WTC11 (cell line): ENCODE data around the gene C22orf23. TPM values are rescaled to one million over a fixed set of nuclear protein-coding genes. Genes with fewer than 3 reads are reported as not detected.

Experiments
- ATAC-seq: fragments of 200-7000 bp; cut with Tn5 transposase; 2 replicates; pipeline ENCODE4 v1.10.0; 2021; ENCODE audit warnings: mild to moderate bottlenecking, moderate library complexity
- CTCF ChIA-PET: fragments of 300-600 bp; sonication (Branson Sonifier 250); formaldehyde crosslinking; loops from one replicate; lab custom pipeline; 2021; ENCODE audit warnings: antibody characterized with exemption; lab: Charles Lee
- POLR2A ChIA-PET: fragments of 350-600 bp; sonication (Branson Sonifier 250); formaldehyde crosslinking; loops from one replicate; lab custom pipeline; 2021; ENCODE audit warnings: antibody characterized with exemption; lab: Charles Lee
- DNase-seq: peaks from one replicate; pipeline ENCODE4 v3.0.0; 2021; ENCODE audit warnings: low spot score
- H3K27ac Mint-ChIP-seq: 2 replicates; pipeline ENCODE4 v1.8.0; 2021; ENCODE audit warnings: mixed read lengths
- H3K27me3 Mint-ChIP-seq: 2 replicates; pipeline ENCODE4 v1.8.0; 2021; ENCODE audit warnings: low read depth, mild to moderate bottlenecking, moderate library complexity, mixed read lengths
- H3K36me3 Mint-ChIP-seq: 2 replicates; pipeline ENCODE4 v1.8.0; 2021; ENCODE audit warnings: mixed read lengths
- H3K4me1 Mint-ChIP-seq: 2 replicates; pipeline ENCODE4 v1.8.0; 2022; ENCODE audit warnings: mixed read lengths
- H3K4me3 Mint-ChIP-seq: 2 replicates; pipeline ENCODE4 v1.8.0; 2021; ENCODE audit warnings: mild to moderate bottlenecking, moderate library complexity, mixed read lengths
- H3K9me3 Mint-ChIP-seq: 2 replicates; pipeline ENCODE4 v1.8.0; 2021; ENCODE audit warnings: mixed read lengths
- ATF3 ChIP-seq: sonication (generic); formaldehyde crosslinking; conservative IDR thresholded peaks from 2 replicates; pipeline ENCODE4 v1.8.1; 2022; ENCODE audit warnings: mild to moderate bottlenecking, missing genetic modification reagents
- CREB1 ChIP-seq: sonication (generic); formaldehyde crosslinking; IDR thresholded peaks from 2 replicates; pipeline ENCODE4 v1.8.0; 2023; ENCODE audit warnings: mild to moderate bottlenecking, missing genetic modification reagents
- E2F1 ChIP-seq: sonication (generic); formaldehyde crosslinking; IDR thresholded peaks from 2 replicates; pipeline ENCODE4 v1.8.0; 2022; ENCODE audit warnings: mild to moderate bottlenecking, missing genetic modification reagents
- EMX1 ChIP-seq: fragments of 250-450 bp; sonication (Bioruptor Pico); IDR thresholded peaks from 2 replicates; pipeline ENCODE4 v1.8.0; 2021; ENCODE audit warnings: mild to moderate bottlenecking
- FOXK1 ChIP-seq: sonication (generic); formaldehyde crosslinking; IDR thresholded peaks from 2 replicates; pipeline ENCODE4 v1.8.0; 2022; ENCODE audit warnings: mild to moderate bottlenecking, moderate library complexity, missing genetic modification reagents
- FOXP1 ChIP-seq: sonication (generic); formaldehyde crosslinking; IDR thresholded peaks from 2 replicates; pipeline ENCODE4 v1.8.0; 2022; ENCODE audit warnings: missing genetic modification reagents, mild to moderate bottlenecking, moderate library complexity, borderline replicate concordance
- JAZF1 ChIP-seq: fragments of 250-450 bp; sonication (Bioruptor Pico); IDR thresholded peaks from 2 replicates; pipeline ENCODE4 v1.9.0; 2021; ENCODE audit warnings: moderate library complexity, mild to moderate bottlenecking, inconsistent platforms
- NFATC4 ChIP-seq: fragments of 250-450 bp; sonication (Bioruptor Pico); IDR thresholded peaks from 2 replicates; pipeline ENCODE4 v1.9.0; 2021; ENCODE audit warnings: mild to moderate bottlenecking
- NR1H2 ChIP-seq: sonication (generic); formaldehyde crosslinking; IDR thresholded peaks from 2 replicates; pipeline ENCODE4 v1.9.0; 2021; ENCODE audit warnings: mild to moderate bottlenecking, moderate library complexity, missing genetic modification reagents
- NR2C2 ChIP-seq: sonication (generic); formaldehyde crosslinking; IDR thresholded peaks from 2 replicates; pipeline ENCODE4 v1.8.0; 2022; ENCODE audit warnings: mild to moderate bottlenecking, missing genetic modification reagents
- ZNF263 ChIP-seq: sonication (generic); formaldehyde crosslinking; IDR thresholded peaks from 2 replicates; pipeline ENCODE4 v1.8.1; 2022; ENCODE audit warnings: low read depth, mild to moderate bottlenecking, moderate library complexity, missing genetic modification reagents
- ZNF671 ChIP-seq: fragments of 250-450 bp; sonication (Bioruptor Pico); IDR thresholded peaks from 2 replicates; pipeline ENCODE4 v1.8.0; 2021; ENCODE audit warnings: mild to moderate bottlenecking
- ZSCAN18 ChIP-seq: fragments of 250-450 bp; sonication (Bioruptor Pico); IDR thresholded peaks from 2 replicates; pipeline ENCODE4 v2.1.2; 2022; ENCODE audit warnings: mild to moderate bottlenecking, moderate library complexity
- total RNA-seq: library from RNA; stranded (reverse); gene quantifications from 3 replicates; pipeline ENCODE4 v1.2.3, GENCODE V29; 2021
- TF ChIP-seq, protein P1 (sequence below): sonication (generic); formaldehyde crosslinking; IDR thresholded peaks from 2 replicates; pipeline ENCODE4 v1.8.1; 2022; ENCODE audit warnings: low read depth, mild to moderate bottlenecking, moderate library complexity, missing genetic modification reagents, borderline replicate concordance
- TF ChIP-seq, protein P2 (sequence below): sonication (generic); formaldehyde crosslinking; IDR thresholded peaks from 2 replicates; pipeline ENCODE4 v1.8.0; 2022; ENCODE audit warnings: mild to moderate bottlenecking, missing genetic modification reagents
- TF ChIP-seq, protein P3 (sequence below): sonication (generic); formaldehyde crosslinking; IDR thresholded peaks from 2 replicates; pipeline ENCODE4 v1.8.0; 2023; ENCODE audit warnings: mild to moderate bottlenecking, missing genetic modification reagents
- TF ChIP-seq, protein P4 (sequence below): fragments of 250-450 bp; sonication (Bioruptor Pico); IDR thresholded peaks from 2 replicates; pipeline ENCODE4 v1.9.0; 2021; ENCODE audit warnings: mild to moderate bottlenecking

The C22orf23 gene
- total RNA-seq, 1 experiment from 2014 or later: 0.72 TPM

GRCh38 chr22:37986371-37986770 is 33.0 kb upstream of the C22orf23 start:
- Mint-ChIP-seq H3K4me1 (peaks cover 22% of the 10 kb centered on the region), H3K9me3 (no peaks in the 10 kb centered on the region), H3K27me3 (peaks cover 19% of the 10 kb centered on the region), H3K27ac (no peak overlapping the region), H3K4me3 (no peak overlapping the region), H3K36me3 (no peaks in the 10 kb centered on the region)
- DNase-seq (no peak), ATAC-seq (no peak)
- ChIA-PET CTCF (interaction anchor here (1.5 kb wide), 1 partner anchor 123 kb away, joined by 4 read pairs; no protein-coding TSS in a partner anchor), POLR2A (interaction anchor here (0.7 kb wide), 1 partner anchor 627 kb away, joined by 7 read pairs; no protein-coding TSS in a partner anchor)
- TF ChIP-seq, protein P1, sequence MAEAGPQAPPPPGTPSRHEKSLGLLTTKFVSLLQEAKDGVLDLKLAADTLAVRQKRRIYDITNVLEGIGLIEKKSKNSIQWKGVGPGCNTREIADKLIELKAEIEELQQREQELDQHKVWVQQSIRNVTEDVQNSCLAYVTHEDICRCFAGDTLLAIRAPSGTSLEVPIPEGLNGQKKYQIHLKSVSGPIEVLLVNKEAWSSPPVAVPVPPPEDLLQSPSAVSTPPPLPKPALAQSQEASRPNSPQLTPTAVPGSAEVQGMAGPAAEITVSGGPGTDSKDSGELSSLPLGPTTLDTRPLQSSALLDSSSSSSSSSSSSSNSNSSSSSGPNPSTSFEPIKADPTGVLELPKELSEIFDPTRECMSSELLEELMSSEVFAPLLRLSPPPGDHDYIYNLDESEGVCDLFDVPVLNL: no peak
- no peak for TF ChIP-seq NFATC4 (CRISPR knock-in tag)
- no peak for TF ChIP-seq ZSCAN18 (CRISPR knock-in tag)
- TF ChIP-seq NR1H2 (CRISPR knock-in tag): no peak
- TF ChIP-seq, protein P2, sequence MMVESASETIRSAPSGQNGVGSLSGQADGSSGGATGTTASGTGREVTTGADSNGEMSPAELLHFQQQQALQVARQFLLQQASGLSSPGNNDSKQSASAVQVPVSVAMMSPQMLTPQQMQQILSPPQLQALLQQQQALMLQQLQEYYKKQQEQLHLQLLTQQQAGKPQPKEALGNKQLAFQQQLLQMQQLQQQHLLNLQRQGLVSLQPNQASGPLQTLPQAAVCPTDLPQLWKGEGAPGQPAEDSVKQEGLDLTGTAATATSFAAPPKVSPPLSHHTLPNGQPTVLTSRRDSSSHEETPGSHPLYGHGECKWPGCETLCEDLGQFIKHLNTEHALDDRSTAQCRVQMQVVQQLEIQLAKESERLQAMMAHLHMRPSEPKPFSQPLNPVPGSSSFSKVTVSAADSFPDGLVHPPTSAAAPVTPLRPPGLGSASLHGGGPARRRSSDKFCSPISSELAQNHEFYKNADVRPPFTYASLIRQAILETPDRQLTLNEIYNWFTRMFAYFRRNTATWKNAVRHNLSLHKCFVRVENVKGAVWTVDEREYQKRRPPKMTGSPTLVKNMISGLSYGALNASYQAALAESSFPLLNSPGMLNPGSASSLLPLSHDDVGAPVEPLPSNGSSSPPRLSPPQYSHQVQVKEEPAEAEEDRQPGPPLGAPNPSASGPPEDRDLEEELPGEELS (CRISPR knock-in tag): no peak
- TF ChIP-seq, protein P3, sequence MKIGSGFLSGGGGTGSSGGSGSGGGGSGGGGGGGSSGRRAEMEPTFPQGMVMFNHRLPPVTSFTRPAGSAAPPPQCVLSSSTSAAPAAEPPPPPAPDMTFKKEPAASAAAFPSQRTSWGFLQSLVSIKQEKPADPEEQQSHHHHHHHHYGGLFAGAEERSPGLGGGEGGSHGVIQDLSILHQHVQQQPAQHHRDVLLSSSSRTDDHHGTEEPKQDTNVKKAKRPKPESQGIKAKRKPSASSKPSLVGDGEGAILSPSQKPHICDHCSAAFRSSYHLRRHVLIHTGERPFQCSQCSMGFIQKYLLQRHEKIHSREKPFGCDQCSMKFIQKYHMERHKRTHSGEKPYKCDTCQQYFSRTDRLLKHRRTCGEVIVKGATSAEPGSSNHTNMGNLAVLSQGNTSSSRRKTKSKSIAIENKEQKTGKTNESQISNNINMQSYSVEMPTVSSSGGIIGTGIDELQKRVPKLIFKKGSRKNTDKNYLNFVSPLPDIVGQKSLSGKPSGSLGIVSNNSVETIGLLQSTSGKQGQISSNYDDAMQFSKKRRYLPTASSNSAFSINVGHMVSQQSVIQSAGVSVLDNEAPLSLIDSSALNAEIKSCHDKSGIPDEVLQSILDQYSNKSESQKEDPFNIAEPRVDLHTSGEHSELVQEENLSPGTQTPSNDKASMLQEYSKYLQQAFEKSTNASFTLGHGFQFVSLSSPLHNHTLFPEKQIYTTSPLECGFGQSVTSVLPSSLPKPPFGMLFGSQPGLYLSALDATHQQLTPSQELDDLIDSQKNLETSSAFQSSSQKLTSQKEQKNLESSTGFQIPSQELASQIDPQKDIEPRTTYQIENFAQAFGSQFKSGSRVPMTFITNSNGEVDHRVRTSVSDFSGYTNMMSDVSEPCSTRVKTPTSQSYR: no peak
- TF ChIP-seq ZNF263 (CRISPR knock-in tag): no peak
- TF ChIP-seq FOXP1 (CRISPR knock-in tag): no peak
- TF ChIP-seq JAZF1 (CRISPR knock-in tag): no peak
- no peak for TF ChIP-seq E2F1 (CRISPR knock-in tag)
- no peak for TF ChIP-seq CREB1 (CRISPR knock-in tag)
- no peak for TF ChIP-seq NR2C2

DNA sequence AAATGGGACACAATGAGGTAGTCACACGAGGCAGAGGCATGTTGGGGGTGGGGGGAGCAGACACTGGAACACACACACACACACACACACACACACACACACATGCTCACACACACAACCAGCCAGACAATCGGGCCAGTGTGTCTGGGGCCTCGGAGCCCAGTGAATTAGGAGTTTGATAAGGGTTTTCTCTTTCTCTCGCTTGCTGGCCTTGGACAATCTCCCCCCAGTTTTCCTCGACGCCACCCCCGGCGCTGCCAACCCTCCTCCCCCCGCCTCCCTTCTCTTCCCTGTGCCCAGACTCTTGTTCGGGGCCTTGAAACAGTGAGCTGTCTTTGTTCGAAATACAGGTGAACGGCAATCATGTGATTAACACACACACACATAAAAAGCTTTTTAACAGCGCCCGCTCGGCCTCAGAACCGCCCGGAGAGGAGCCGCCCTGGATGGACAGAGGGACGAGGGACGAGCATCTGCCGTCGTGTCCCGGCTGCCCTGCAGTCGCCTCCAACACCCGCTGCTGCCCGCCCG is 32.4 kb upstream of the C22orf23 start:
- H3K27me3 Mint-ChIP-seq: peaks cover 19% of the 10 kb centered on the region
- H3K4me1 Mint-ChIP-seq: peaks cover 22% of the 10 kb centered on the region
- no peaks in the 10 kb centered on the region for H3K9me3 Mint-ChIP-seq
- H3K36me3 Mint-ChIP-seq: no peaks in the 10 kb centered on the region
- no peak overlapping the region for H3K27ac Mint-ChIP-seq
- POLR2A ChIA-PET: interaction anchor here (0.7 kb wide), 1 partner anchor 627 kb away, joined by 7 read pairs; no protein-coding TSS in a partner anchor
- DNase-seq: no peak
- no peak for ATAC-seq
- H3K4me3 Mint-ChIP-seq: no peak overlapping the region
- CTCF ChIA-PET: interaction anchor here (1.5 kb wide), 1 partner anchor 123 kb away, joined by 4 read pairs; no protein-coding TSS in a partner anchor
- TF ChIP-seq FOXK1 (CRISPR knock-in tag) (no peak), EMX1 (CRISPR knock-in tag) (no peak), E2F1 (CRISPR knock-in tag) (no peak), ATF3 (CRISPR knock-in tag) (no peak), ZNF671 (no peak)
- TF ChIP-seq, protein P3: no peak
- TF ChIP-seq, protein P4, sequence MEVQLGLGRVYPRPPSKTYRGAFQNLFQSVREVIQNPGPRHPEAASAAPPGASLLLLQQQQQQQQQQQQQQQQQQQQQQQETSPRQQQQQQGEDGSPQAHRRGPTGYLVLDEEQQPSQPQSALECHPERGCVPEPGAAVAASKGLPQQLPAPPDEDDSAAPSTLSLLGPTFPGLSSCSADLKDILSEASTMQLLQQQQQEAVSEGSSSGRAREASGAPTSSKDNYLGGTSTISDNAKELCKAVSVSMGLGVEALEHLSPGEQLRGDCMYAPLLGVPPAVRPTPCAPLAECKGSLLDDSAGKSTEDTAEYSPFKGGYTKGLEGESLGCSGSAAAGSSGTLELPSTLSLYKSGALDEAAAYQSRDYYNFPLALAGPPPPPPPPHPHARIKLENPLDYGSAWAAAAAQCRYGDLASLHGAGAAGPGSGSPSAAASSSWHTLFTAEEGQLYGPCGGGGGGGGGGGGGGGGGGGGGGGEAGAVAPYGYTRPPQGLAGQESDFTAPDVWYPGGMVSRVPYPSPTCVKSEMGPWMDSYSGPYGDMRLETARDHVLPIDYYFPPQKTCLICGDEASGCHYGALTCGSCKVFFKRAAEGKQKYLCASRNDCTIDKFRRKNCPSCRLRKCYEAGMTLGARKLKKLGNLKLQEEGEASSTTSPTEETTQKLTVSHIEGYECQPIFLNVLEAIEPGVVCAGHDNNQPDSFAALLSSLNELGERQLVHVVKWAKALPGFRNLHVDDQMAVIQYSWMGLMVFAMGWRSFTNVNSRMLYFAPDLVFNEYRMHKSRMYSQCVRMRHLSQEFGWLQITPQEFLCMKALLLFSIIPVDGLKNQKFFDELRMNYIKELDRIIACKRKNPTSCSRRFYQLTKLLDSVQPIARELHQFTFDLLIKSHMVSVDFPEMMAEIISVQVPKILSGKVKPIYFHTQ (CRISPR knock-in tag): no peak
